NCI-H1105 (cell line): ENCODE measurements around the gene SPG7.
"Not testable (repeated sequence)": the region's sequence is repeated elsewhere in the genome, so short reads cannot be mapped to it uniquely, and the experiment has no call there.

Experiments used
- DNase-seq: peaks from one replicate; lab custom pipeline; 2025; lab: John Stamatoyannopoulos, UW

SPG7 gene

DNA sequence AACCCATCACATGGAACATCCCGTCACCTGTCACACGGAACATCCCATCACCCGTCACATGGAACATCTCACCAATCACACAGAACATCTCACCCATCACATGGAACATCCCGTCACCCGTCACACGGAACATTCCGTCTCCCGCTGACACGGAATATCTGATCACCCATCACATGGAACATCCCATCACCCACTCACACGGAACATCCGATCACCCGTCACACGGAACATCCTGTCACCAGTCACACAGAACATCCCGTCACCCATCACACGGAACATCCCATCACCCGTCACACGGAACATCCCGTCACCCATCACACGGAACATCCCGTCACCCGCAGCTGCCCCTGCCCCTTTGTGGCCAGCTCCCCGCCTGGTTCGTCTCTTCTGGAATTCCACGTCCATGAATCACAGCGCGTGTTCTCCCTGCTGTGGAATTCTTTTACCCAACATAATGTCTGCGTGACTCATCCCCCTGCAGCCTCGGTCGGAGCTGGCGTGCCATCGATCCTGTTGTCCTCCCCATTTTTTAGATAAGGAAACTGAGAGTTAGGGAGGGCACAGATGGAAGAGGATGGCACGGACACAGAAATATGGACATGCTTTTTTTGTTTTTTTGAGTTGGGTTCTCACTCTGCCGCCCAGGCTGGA is 73.0 kb downstream of the SPG7 start:
- DNase-seq = no peak

GRCh38 chr16:89581861-89582563 is 73.8 kb downstream of the SPG7 start:
- DNase-seq = no peak

DNA sequence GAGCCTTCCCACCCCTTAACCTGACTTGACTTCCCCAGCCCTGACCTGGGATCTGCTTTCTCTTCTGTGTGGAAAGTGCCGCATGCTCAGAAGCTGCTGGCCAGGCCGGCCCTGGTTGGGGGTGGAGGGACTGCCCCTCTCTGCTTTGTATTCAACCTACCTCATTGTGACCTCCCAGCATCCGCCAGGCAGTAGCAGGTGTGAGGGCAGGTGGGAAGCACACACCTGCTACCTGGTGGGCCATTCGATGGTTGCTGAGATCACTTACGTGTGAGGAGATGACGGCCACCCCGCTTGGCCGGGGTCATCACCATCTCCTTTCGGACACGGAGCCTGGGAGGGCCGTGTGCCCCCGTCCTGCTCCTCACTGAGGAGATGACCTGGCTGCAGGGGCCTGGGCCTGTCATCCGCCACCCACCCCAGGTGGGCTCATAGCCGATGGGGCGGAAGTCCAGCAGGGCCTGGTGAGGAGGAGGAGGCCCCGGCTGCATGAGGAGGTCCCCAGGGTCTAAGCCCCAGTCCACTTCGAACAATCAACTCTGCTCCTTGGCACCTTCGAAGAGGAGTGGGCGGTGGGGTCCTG is 74.5 kb downstream of the SPG7 start:
- DNase-seq = no peak

GRCh38 chr16:89583197-89583894 is 75.1 kb downstream of the SPG7 start:
- no peak for DNase-seq

- no peak for DNase-seq
Observed at GRCh38 chr16:89583895-89584644, 75.9 kb downstream of the SPG7 start.

- no peak for DNase-seq
Observed at GRCh38 chr16:89584768-89585549, 76.8 kb downstream of the SPG7 start.

- no peak for DNase-seq
Observed at GRCh38 chr16:89586218-89586617, 78.0 kb downstream of the SPG7 start.

DNA sequence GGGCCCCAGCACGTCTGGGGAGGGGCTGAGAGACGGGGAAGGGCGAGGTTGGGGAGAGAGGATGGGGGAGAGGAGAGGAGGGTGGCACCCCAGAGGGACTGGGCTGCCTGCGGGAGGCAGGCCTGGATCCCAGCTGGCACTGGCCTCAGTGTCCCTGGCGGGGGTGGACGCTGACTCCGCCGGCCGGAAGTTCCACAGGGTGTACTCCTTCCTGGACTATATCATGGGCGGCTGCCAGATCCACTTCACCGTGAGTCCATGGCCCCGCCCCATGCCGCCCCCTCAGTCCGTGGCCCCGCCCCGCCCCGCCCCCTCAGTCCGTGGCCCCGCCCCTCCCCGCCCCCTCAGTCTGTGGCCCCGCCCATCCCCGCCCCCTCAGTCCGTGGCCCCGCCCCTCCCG is 78.7 kb downstream of the SPG7 start:
- no peak for DNase-seq

DNA sequence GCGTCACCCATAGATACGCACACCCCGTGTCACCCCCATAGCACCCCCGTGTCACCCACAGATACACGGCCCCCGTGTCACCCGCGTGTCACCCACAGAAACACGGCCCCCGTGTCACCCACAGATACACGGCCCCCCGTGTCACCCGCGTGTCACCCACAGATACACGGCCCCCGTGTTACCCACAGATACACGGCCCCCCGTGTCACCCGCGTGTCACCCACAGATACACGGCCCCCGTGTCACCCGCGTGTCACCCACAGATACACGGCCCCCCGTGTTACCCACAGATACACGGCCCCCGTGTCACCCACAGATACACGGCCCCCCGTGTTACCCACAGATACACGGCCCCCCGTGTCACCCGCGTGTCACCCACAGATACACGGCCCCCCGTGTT is 79.5 kb downstream of the SPG7 start:
- DNase-seq = not testable (repeated sequence)

GRCh38 chr16:89588413-89589109 is 80.4 kb downstream of the SPG7 start:
- DNase-seq = no peak

- no peak for DNase-seq
Observed at GRCh38 chr16:89589241-89589926, 81.2 kb downstream of the SPG7 start.

- DNase-seq = no peak
Observed at GRCh38 chr16:89593841-89594240, 85.6 kb downstream of the SPG7 start.

DNA sequence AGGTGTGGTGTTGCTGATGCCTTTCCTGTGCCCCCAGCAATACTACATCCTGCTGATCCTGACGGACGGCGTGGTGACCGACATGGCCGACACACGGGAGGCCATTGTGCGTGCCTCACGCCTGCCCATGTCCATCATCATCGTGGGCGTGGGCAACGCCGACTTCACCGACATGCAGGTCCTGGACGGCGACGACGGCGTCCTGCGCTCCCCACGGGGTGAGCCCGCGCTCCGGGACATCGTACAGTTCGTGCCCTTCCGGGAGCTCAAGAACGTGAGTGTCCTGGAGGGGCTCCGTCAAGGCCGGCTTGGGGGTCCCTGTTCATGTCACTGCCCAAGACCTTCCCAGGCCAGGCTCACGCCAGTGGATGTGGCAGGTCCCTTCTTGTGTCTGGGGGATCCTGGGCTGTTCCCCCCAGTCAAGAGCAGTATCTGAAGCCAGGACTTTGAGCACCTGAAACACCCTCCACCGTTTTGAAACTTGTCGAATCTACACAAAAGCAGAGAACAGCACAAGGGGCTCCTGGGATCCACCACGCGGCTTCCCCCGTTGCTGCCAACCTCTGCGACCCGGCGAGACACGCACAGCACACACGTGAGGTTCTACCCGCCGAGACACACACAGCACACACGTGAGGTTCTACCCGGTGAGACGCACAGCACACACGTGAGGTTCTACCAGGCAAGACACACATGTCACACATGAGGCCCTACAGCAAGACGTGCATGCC is 87.3 kb downstream of the SPG7 start:
- no peak for DNase-seq

DNA sequence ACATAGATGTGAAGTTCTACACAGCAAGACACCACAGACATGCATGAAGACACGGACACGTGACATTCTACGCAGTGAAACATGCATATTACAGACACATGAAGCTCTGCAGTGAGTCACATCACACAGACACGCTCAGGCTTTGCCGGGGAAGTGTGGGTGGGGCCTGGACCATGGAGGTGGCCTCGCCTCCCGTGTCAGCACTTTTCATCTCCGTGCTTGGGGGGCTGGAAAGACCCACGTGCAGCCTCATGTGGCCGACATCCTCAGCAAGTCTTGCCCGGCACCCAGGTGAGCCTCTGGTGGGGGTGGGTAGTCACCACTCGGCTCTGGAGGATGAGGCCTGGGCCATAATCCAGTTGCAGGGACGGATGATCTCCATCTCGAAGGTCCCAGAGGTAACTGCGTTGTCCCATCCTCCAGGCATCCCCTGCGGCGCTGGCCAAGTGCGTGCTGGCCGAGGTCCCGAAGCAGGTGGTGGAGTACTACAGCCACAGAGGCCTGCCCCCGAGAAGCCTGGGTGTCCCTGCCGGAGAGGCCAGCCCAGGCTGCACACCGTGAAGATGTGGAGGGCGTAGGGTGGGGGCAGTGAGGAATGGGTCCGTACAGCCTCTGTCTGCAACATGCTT is 88.0 kb downstream of the SPG7 start:
- no peak for DNase-seq

GRCh38 chr16:89596957-89597649 is 88.9 kb downstream of the SPG7 start:
- DNase-seq = no peak

- no peak for DNase-seq
Observed at GRCh38 chr16:89598199-89598598, 90.0 kb downstream of the SPG7 start.

- DNase-seq = no peak
Observed at GRCh38 chr16:89599451-89599858, 91.3 kb downstream of the SPG7 start.

DNA sequence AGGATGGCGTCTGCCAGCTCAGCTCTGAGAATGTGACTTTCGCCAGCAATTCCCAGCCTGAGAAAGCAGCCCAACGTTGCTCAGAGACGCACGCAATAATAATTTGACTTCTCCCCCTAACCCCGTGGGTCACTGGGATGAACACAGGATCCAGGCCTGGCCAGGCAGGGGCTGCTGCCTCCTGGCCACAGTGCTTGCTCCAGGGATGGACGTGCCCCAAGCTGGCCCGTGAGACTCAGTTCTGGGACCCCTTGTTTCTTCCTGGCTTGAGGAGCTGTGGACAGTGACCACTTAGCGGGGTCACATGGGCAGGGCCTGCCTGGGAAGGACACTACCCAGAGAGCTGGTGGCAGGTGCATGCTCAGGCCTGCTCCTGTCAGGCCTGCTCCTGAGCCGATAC is 91.7 kb downstream of the SPG7 start:
- DNase-seq = no peak
